ENCODE measurements around the gene CEP350. TPM values are rescaled to one million over a fixed set of nuclear protein-coding genes. Genes with fewer than 3 reads are reported as not detected.
A peak's percentile ranks its signal among the peaks of the same experiment; 100 is the strongest.
"Not testable (repeated sequence)": the region's sequence is repeated elsewhere in the genome, so short reads cannot be mapped to it uniquely, and the experiment has no call there.

The CEP350 gene
- polyA plus RNA-seq, 3 donors, result 5.5 to 9.8 (median 5.8) TPM

DNA sequence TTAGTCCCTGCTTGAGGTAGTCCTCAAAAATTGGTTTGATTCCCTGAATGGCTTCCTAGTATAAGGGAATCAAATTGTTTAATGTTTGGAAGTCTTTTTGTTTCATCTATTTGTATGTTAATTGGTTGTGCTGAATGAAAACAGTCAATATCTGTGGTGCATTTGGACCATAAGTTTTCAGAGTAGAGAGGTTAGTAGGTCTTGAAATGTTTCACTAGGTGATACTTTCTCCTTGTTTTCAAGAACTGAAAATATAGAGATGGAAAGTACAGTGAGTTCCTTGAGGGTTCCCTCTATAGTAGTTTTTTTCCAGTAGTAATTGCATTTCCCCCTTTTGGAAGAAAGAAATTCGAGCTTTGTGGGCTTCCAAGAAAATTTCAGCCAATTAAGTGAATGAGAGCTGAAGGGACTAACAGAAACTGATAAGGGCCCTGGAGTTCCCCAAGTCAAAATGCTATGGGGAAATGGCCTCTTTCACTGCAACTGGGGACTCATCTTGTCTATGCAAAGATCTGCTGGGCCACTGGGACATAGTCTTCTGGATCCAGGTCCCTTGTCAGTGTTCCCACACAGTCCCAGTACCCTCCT is 18.6 kb upstream of the CEP350 start:
- H3K27ac ChIP-seq (ENCODE audit: low read depth, low read length), result no peak overlapping the region
- WGBS, 3 donors, result 50 to 65% (median 64%) methylated on average over 1 of the region's 1 CpG

- H3K27ac ChIP-seq (ENCODE audit: low read depth, low read length), result no peak overlapping the region
Measured at GRCh38 chr1:179937668-179938254, 16.8 kb upstream of the CEP350 start.

GRCh38 chr1:179938752-179939151 is 15.9 kb upstream of the CEP350 start:
- WGBS, 3 donors, result 28 to 35% (median 32%) methylated on average over 2 of the region's 2 CpGs

DNA sequence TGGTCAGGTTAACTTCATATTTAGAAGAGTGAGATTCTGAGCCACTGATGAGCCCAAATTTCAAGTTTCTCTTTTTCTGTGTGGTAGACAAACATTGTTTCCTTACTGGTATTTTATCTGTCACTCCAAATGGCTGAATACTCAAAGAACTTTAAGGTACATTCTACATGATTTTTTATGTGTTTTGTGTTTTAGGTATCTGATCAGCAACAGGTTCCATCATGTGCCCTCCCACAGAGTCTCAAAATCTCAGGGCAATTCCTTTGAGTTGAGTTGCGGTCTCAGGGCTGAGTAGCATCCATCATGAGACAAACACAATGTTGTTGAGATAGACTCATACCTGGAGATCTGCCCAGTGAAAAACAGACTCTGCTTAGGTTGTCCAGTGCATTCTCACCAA is 14.7 kb upstream of the CEP350 start:
- 96 to 100% (median 97%) methylated on average over 1 of the region's 1 CpG for WGBS, 3 donors
- no peak overlapping the region for H3K27ac ChIP-seq (ENCODE audit: low read depth, low read length)

More at GRCh38 chr1:179938752-179939151, 15.9 kb upstream of the CEP350 start:
- no peak overlapping the region for H3K27ac ChIP-seq (ENCODE audit: low read depth, low read length)

DNA sequence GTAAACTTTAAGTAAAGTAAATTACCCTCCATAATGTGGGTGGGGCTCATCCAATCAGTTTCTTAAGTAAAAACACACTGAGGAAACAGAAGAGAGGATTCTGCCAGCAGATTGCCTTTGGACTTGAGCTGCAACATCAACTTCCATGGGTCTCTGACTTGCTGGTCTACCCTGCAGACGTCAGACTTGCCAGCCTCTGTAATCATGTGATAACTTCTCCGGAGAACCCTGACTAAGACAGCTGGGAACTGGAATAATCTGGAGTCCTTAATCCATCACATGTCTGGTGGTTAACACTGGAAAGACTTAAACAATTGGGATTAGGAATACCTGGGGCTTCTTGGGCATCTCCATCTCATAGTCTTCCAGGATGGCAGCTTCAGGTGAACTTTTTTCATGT is 13.2 kb upstream of the CEP350 start:
- 44 to 76% (median 71%) methylated on average over 2 of the region's 2 CpGs for WGBS, 3 donors
- H3K27ac ChIP-seq (ENCODE audit: low read depth, low read length), result no peak overlapping the region

- 77 to 92% (median 89%) methylated on average over 7 of the region's 7 CpGs for WGBS, 3 donors
- no peak overlapping the region for H3K27ac ChIP-seq (ENCODE audit: low read depth, low read length)
Measured at GRCh38 chr1:179950651-179951050, 4.0 kb upstream of the CEP350 start.

- 75 to 89% (median 81%) methylated on average over 10 of the region's 10 CpGs for WGBS, 3 donors
- no peak overlapping the region for H3K27ac ChIP-seq (ENCODE audit: low read depth, low read length)
Measured at GRCh38 chr1:179951383-179952144, 3.0 kb upstream of the CEP350 start.

DNA sequence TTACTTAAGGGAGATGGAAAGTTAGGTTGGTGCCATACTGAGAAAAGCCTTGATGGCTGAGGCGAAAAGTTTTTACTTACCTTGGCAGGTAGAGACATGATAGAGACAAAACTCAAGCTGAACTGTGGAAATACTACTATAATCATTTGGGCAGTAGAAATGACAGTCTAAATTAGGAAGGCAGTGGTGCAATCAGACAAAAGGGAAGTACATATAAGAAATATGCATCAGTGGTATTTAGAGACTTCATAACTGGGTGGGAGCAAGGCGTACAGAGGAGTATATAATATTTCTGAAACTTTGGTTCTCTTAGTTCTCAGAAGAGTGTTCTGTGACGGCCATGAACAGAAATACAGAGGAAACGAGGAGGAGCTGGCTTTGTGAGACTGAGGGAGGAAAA is 2.4 kb upstream of the CEP350 start:
- no peak overlapping the region for H3K27ac ChIP-seq (ENCODE audit: low read depth, low read length)
- 64 to 80% (median 70%) methylated on average over 4 of the region's 4 CpGs for WGBS, 3 donors

GRCh38 chr1:179953974-179954492 is 577 bp upstream of the CEP350 start:
- WGBS, 3 donors, result 0 to 2% (median 1%) methylated on average over 19 of the region's 19 CpGs
- peak overlapping the region; percentile 49 for H3K27ac ChIP-seq (ENCODE audit: low read depth, low read length)

DNA sequence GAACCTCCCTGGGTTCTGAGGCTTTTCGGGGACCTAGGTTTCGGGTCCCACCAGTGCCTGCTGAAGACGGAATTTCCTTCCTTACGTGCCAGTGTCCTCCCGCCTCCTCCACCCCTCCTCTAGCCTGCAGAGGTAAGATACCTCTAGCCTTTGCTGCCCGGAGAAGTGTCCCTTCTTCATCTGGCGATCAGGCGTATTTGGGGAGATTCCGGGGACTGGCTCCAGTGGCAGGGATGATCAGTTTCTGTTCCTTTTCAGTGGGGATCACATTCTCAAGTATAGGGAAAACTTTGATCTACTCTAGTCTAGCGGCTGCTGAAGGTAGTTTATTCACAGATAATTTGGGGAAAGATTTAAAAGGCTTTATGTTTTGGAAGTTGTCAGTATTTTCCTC is 674 bp downstream of the CEP350 start:
- 0 to 1% (median 1%) methylated on average over 10 of the region's 10 CpGs for WGBS, 3 donors

DNA sequence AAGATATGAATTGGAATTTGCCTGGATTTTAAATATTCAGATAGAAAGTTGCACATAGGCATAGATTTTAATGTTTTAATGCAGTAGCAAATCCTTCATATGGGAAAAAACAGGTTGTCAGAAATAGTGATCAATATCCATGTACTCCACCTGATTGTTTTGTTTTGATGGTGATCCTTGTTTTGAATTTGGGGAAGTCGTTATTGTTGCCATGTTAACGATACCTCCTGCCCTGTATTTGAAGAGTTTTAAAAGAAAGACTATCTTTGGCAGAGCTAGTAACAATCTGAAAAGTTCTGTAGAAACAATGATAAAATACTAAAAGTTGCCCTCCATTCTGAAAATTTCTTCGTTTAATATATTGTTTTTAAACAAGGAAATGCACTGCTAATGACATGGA is 1.1 kb downstream of the CEP350 start:
- no peak overlapping the region for H3K27ac ChIP-seq (ENCODE audit: low read depth, low read length)
- WGBS, 3 donors, result 1 to 3% (median 1%) methylated on average over 3 of the region's 3 CpGs

More for the DNA sequence above, 674 bp downstream of the CEP350 start:
- H3K27ac ChIP-seq (ENCODE audit: low read depth, low read length), result peak overlapping the region; percentile 28

DNA sequence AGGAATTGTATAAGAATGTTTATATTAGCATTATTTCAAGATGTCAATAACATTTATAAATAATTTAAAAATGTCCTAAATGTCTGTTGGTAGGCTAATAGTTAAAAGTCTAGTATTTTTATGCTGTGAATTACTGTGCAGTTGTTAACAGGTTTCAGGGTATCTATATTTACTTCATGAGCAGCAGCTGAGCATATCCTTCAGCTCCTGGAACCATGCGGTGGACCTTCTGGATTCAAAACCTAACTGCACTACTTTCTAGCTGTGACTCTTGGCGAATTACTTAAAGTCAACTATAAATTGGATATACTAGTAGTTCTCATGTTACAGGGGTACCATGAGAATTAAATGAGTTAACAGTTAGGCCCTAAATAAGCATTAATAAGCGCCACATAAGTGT is 3.7 kb downstream of the CEP350 start:
- H3K27ac ChIP-seq (ENCODE audit: low read depth, low read length), result no peak overlapping the region
- WGBS, 3 donors, result 63 to 91% (median 90%) methylated on average over 3 of the region's 3 CpGs

GRCh38 chr1:179962168-179962567 is 7.6 kb downstream of the CEP350 start:
- H3K27ac ChIP-seq (ENCODE audit: low read depth, low read length), result not testable (repeated sequence)
- WGBS, 3 donors, result 98 to 99% (median 98%) methylated on average over 8 of the region's 8 CpGs

- H3K27ac ChIP-seq (ENCODE audit: low read depth, low read length), result no peak overlapping the region
Measured at GRCh38 chr1:179966551-179966950, 11.9 kb downstream of the CEP350 start.

DNA sequence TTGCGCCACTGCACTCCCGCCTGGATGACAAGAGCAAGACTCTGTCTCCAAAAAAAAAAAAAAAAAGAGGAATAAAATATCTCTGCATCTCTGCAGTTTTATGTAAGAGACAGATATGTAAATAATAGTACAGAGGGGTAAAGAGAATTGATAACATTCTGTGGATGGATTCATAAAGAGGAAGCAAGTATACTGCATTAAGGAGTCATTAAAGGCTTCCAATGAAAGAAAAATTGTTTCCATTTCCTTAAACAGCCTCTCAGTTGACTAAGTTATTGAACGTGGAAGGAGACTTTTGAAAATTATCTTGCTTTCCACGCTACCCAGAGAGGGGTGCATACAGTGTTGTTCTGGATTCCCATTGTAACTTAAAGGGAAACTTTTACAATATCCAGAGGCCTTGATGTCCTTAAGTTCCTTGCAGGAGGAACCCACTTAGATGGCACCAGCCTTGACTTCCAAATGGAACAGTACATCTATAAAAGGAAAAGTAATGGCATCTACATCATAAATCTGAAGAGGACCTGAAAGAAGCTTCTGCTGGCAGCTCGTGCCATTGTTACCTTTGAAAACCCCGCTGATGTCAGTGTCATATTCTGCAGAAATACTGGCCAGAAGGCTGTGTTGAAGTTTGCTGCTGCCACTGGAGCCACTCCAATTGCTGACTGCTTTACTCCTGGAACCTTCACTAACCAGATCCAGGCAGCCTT is 13.8 kb downstream of the CEP350 start:
- 94 to 96% (median 95%) methylated on average over 6 of the region's 6 CpGs for WGBS, 3 donors
- no peak overlapping the region for H3K27ac ChIP-seq (ENCODE audit: low read depth, low read length)

- WGBS, 3 donors, result 62 to 80% (median 68%) methylated on average over 8 of the region's 8 CpGs
- H3K27ac ChIP-seq (ENCODE audit: low read depth, low read length), result no peak overlapping the region
Measured at GRCh38 chr1:179968994-179969919, 14.6 kb downstream of the CEP350 start.

DNA sequence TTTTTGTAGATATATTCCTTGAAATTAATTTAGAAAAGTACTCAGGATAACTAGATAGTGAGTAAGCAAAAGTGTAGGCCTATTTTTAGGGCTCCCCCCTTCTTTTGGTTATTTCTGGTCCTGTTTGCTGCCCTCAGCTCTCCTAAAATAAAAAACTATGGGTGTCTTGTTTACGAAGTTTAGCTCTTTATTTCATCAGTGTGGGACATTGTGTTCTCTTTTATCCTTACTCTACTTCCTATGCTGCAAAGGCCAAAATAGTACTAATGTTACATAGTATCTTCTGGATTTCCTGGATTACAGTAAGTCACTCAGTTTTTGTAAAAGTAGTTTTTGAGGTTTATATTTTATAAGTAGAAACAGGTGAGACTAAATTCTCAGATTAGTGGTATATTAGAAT is 15.4 kb downstream of the CEP350 start:
- 20 to 82% (median 28%) methylated on average over 1 of the region's 1 CpG for WGBS, 3 donors
- no peak overlapping the region for H3K27ac ChIP-seq (ENCODE audit: low read depth, low read length)
